H9 (cell line): ENCODE results near the gene SKIDA1. TPM values are rescaled to one million over a fixed set of nuclear protein-coding genes. Genes with fewer than 3 reads are reported as not detected.

Experiments used
- DNase-seq: peaks from one replicate; pipeline ENCODE4 v3.0.0-alpha.2; 2017
- H2AFZ ChIP-seq: one replicate; pipeline ENCODE4 v1.6.1; 2013; ENCODE audit warnings: mild to moderate bottlenecking, low read length, control low read depth, moderate library complexity
- H2AK5ac ChIP-seq: 2 replicates; pipeline ENCODE4 v1.6.1; 2013; ENCODE audit warnings: low read length, control low read depth, mixed read lengths; ENCODE audit not compliant: insufficient read length
- H2BK120ac ChIP-seq: one replicate; pipeline ENCODE4 v1.6.1; 2013; ENCODE audit warnings: low read depth, mild to moderate bottlenecking, low read length, control low read depth, inconsistent platforms; ENCODE audit not compliant: poor library complexity, severe bottlenecking
- H2BK12ac ChIP-seq: 2 replicates; pipeline ENCODE4 v1.6.1; 2013; ENCODE audit warnings: low read length, control low read depth, mixed read lengths, low read depth; ENCODE audit not compliant: insufficient read length
- H2BK15ac ChIP-seq: 2 replicates; pipeline ENCODE4 v1.6.1; 2013; ENCODE audit warnings: low read depth, low read length, control low read depth
- H2BK20ac ChIP-seq: one replicate; pipeline ENCODE4 v1.6.1; 2013; ENCODE audit warnings: low read depth, mild to moderate bottlenecking, low read length, control low read depth, inconsistent platforms; ENCODE audit not compliant: poor library complexity, severe bottlenecking
- H2BK5ac ChIP-seq: 2 replicates; pipeline ENCODE4 v1.6.1; 2013; ENCODE audit warnings: low read length, control low read depth, mixed read lengths; ENCODE audit not compliant: insufficient read length
- H3K14ac ChIP-seq: 2 replicates; pipeline ENCODE4 v1.6.1; 2013; ENCODE audit warnings: low read length, control low read depth; ENCODE audit not compliant: insufficient read depth
- H3K18ac ChIP-seq: 2 replicates; pipeline ENCODE4 v1.6.1; 2013; ENCODE audit warnings: low read depth, mild to moderate bottlenecking, mixed read lengths, low read length, control low read depth; ENCODE audit not compliant: insufficient read length
- H3K23ac ChIP-seq: 2 replicates; pipeline ENCODE4 v1.6.1; 2013; ENCODE audit warnings: low read length, control low read depth, mixed read lengths, low read depth; ENCODE audit not compliant: insufficient read length
- H3K23me2 ChIP-seq: 2 replicates; pipeline ENCODE4 v1.6.1; 2013; ENCODE audit warnings: low read depth, mild to moderate bottlenecking, mixed read lengths, low read length, control low read depth; ENCODE audit not compliant: insufficient read length, poor library complexity, severe bottlenecking
- H3K27ac ChIP-seq: 2 replicates; pipeline ENCODE4 v1.5.1; 2013; ENCODE audit warnings: low read length, control low read depth, mixed read lengths, low read depth; ENCODE audit not compliant: insufficient read length
- H3K27me3 ChIP-seq: 2 replicates; pipeline ENCODE4 v1.6.1; 2013; ENCODE audit warnings: low read length, control low read depth, inconsistent platforms; ENCODE audit not compliant: insufficient read depth
- H3K4ac ChIP-seq: 2 replicates; pipeline ENCODE4 v1.6.1; 2013; ENCODE audit warnings: low read depth, mild to moderate bottlenecking, control low read depth, inconsistent platforms, low read length, moderate library complexity
- H3K4me1 ChIP-seq: 2 replicates; pipeline ENCODE4 v1.6.1; 2013; ENCODE audit warnings: low read length, control low read depth, inconsistent platforms; ENCODE audit not compliant: insufficient read depth
- H3K4me2 ChIP-seq: 2 replicates; pipeline ENCODE4 v1.6.1; 2013; ENCODE audit warnings: low read length, control low read depth, mixed read lengths; ENCODE audit not compliant: insufficient read length, insufficient read depth
- H3K56ac ChIP-seq: 2 replicates; pipeline ENCODE4 v1.6.1; 2013; ENCODE audit warnings: low read depth, mild to moderate bottlenecking, mixed read lengths, low read length, control low read depth; ENCODE audit not compliant: insufficient read length
- H3K79me1 ChIP-seq: 2 replicates; pipeline ENCODE4 v1.6.1; 2013; ENCODE audit warnings: low read depth, mild to moderate bottlenecking, moderate library complexity, low read length, control low read depth, inconsistent platforms; ENCODE audit not compliant: insufficient read depth, poor library complexity, severe bottlenecking
- H3K79me2 ChIP-seq: 2 replicates; pipeline ENCODE4 v1.6.1; 2013; ENCODE audit warnings: low read length, control low read depth, inconsistent platforms; ENCODE audit not compliant: insufficient read depth
- H3K9ac ChIP-seq: 2 replicates; pipeline ENCODE4 v1.6.1; 2013; ENCODE audit warnings: low read length, control low read depth, mixed read lengths; ENCODE audit not compliant: insufficient read length; ENCODE audit errors: extremely low read depth
- H3K9me3 ChIP-seq: one replicate; pipeline ENCODE4 v1.6.1; 2013; ENCODE audit warnings: low read depth, low read length, inconsistent platforms; ENCODE audit not compliant: control insufficient read depth
- H3T11ph ChIP-seq: one replicate; pipeline ENCODE4 v1.6.1; 2013; ENCODE audit warnings: mild to moderate bottlenecking, low read length, control low read depth, inconsistent platforms
- H4K20me1 ChIP-seq: one replicate; pipeline ENCODE4 v1.6.1; 2013; ENCODE audit not compliant: control insufficient read depth, insufficient read length, insufficient read depth
- H4K5ac ChIP-seq: 2 replicates; pipeline ENCODE4 v1.6.1; 2013; ENCODE audit warnings: low read depth, mild to moderate bottlenecking, mixed read lengths, low read length, control low read depth; ENCODE audit not compliant: insufficient read length
- H4K8ac ChIP-seq: replicated peaks from 2 replicates; pipeline ENCODE4 v1.6.1; 2013; ENCODE audit warnings: low read length, control low read depth, mixed read lengths, low read depth; ENCODE audit not compliant: insufficient read length
- H4K91ac ChIP-seq: 2 replicates; pipeline ENCODE4 v1.6.1; 2013; ENCODE audit warnings: low read depth, mild to moderate bottlenecking, moderate library complexity, mixed read lengths, low read length, control low read depth; ENCODE audit not compliant: insufficient read length
- H3K27ac Mint-ChIP-seq, 3 experiments: 2 replicates in 2 of 3; 3 replicates in 1 of 3; pipeline ENCODE4 v1.8.0; 2020 to 2021; ENCODE audit warnings: mixed read lengths in 3 of 3, mild to moderate bottlenecking in 1 of 3, moderate library complexity in 1 of 3
- H3K27me3 Mint-ChIP-seq: 2 replicates; pipeline ENCODE4 v1.8.0; 2021; ENCODE audit warnings: low read depth, mild to moderate bottlenecking, moderate library complexity, mixed read lengths
- H3K36me3 Mint-ChIP-seq, 3 experiments: 2 replicates in 2 of 3; 3 replicates in 1 of 3; pipeline ENCODE4 v1.8.0; 2020 to 2021; ENCODE audit warnings: low read depth in 3 of 3, mixed read lengths in 3 of 3; ENCODE audit not compliant: insufficient read depth in 1 of 3
- H3K4me1 Mint-ChIP-seq, 2 experiments: 2 replicates each; pipeline ENCODE4 v1.8.0; 2020; ENCODE audit warnings: mixed read lengths in 2 of 2
- H3K4me3 Mint-ChIP-seq, 2 experiments: 2 replicates in 1 of 2; 3 replicates in 1 of 2; pipeline ENCODE4 v1.8.0; 2020 to 2021; ENCODE audit warnings: mild to moderate bottlenecking in 2 of 2, mixed read lengths in 2 of 2, moderate library complexity in 1 of 2
- H3K9me3 Mint-ChIP-seq, 2 experiments: 2 replicates in 1 of 2; 3 replicates in 1 of 2; pipeline ENCODE4 v1.8.0; 2020; ENCODE audit warnings: mild to moderate bottlenecking in 2 of 2, mixed read lengths in 2 of 2, moderate library complexity in 1 of 2
- CTCF ChIP-seq: fragments of 200-600 bp; sonication (generic); conservative IDR thresholded peaks from 3 replicates; pipeline ENCODE4 v1.8.0; 2021; ENCODE audit warnings: antibody characterized with exemption, mild to moderate bottlenecking
- WGBS: extraction: QIAGEN DNeasy Blood & Tissue Kit; methylation state at CpG from one replicate; pipeline ENCODE4 v1.1.7; 2013; ENCODE audit warnings: missing lambda C conversion rate, low lambda C conversion rate, mixed read lengths; ENCODE audit not compliant: insufficient read length; ENCODE audit errors: extremely low coverage; 5-methylcytosine and 5-hydroxymethylcytosine counted together
- total RNA-seq: library from RNA; stranded (reverse); gene quantifications from 2 replicates; pipeline ENCODE4 v1.2.1, GENCODE V29; 2021

SKIDA1 gene
- total RNA-seq, 1 experiment from 2014 or later: 5.9 TPM

- H3K27ac Mint-ChIP-seq: peak overlapping the region in 1 of 3 experiments; percentile 83; a peak in 2 of 7 replicates
- Histone ChIP-seq H4K5ac (no peak overlapping the region), H2AK5ac (no peak overlapping the region), H3K9me3 (no peaks in the 10 kb centered on the region), H3K23me2 (peaks cover 52% of the 10 kb centered on the region), H3K79me1 (no peaks in the 10 kb centered on the region), H2BK120ac (no peak overlapping the region), H2BK12ac (no peak overlapping the region), H3K79me2 (no peaks in the 10 kb centered on the region), H3K18ac (no peak overlapping the region), H2BK20ac (no peak overlapping the region), H4K20me1 (no peaks in the 10 kb centered on the region), H2AFZ (no peak overlapping the region), H2BK15ac (no peak overlapping the region), H3K9ac (no peak overlapping the region), H2BK5ac (no peak overlapping the region), H3K4me2 (peak overlapping the region; percentile 89), H4K8ac (no peak overlapping the region), H3K23ac (no peak overlapping the region), H3K4ac (no peak overlapping the region), H3K14ac (no peak overlapping the region), H3T11ph (no peak overlapping the region), H3K4me1 (peaks cover 10% of the 10 kb centered on the region; the same call in 1 of the 2 replicates), H3K56ac (no peak overlapping the region), H3K27me3 (peaks cover 19% of the 10 kb centered on the region; the same call in 1 of the 2 replicates), H3K27ac (no peak overlapping the region), H4K91ac (no peak overlapping the region)
- DNase-seq: no peak
- peak overlapping the region; percentile 82 to 92 for H3K4me3 Mint-ChIP-seq
- peaks cover 72 to 73% of the 10 kb centered on the region in 2 experiments for H3K4me1 Mint-ChIP-seq
- no CpG with 5 or more reads among the region's 10 CpGs for WGBS
- no peak for TF ChIP-seq CTCF
- H3K36me3 Mint-ChIP-seq: no peaks in the 10 kb centered on the region; a peak in 1 of 7 replicates
- H3K27me3 Mint-ChIP-seq: peaks cover 35% of the 10 kb centered on the region
- H3K9me3 Mint-ChIP-seq: no peaks in the 10 kb centered on the region; a peak in 2 of 5 replicates
Measured at GRCh38 chr10:21514818-21515351, 10.6 kb downstream of the SKIDA1 start.
